Raji (cell line): ENCODE results near the gene ECE2.

Source experiments
- POLR2A ChIP-seq: IDR thresholded peaks from 2 replicates; pipeline ENCODE4 v1.6.1; 2011; ENCODE audit warnings: low read depth, low read length, control low read depth; ENCODE audit not compliant: insufficient read depth

ECE2 gene

GRCh38 chr3:184291044-184291737, 15.4 kb downstream of the ECE2 start:
- TF ChIP-seq POLR2A: no peak

DNA sequence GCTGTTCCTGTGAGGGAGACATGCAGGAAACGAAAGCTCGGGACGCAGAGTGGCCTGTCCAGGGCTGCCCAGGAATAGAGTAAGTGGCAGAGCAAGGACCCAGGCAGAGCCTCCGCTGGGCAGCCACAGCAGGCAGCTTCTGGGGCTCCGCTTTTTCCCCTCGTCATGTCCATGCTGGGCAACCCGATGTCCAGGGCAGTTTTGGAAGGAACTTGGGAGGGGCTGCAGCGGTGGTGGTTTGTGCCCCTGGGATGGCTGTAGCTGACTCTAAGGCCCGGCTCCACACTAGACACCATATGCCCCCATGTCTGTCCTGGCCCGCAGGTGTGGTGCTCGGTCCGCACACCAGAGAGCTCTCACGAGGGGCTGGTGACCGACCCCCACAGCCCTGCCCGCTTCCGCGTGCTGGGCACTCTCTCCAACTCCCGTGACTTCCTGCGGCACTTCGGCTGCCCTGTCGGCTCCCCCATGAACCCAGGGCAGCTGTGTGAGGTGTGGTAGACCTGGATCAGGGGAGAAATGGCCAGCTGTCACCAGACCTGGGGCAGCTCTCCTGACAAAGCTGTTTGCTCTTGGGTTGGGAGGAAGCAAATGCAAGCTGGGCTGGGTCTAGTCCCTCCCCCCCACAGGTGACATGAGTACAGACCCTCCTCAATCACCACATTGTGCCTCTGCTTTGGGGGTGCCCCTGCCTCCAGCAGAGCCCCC, 16.1 kb downstream of the ECE2 start:
- TF ChIP-seq POLR2A: no peak

GRCh38 chr3:184295771-184296170, 19.9 kb downstream of the ECE2 start:
- TF ChIP-seq POLR2A: no peak

DNA sequence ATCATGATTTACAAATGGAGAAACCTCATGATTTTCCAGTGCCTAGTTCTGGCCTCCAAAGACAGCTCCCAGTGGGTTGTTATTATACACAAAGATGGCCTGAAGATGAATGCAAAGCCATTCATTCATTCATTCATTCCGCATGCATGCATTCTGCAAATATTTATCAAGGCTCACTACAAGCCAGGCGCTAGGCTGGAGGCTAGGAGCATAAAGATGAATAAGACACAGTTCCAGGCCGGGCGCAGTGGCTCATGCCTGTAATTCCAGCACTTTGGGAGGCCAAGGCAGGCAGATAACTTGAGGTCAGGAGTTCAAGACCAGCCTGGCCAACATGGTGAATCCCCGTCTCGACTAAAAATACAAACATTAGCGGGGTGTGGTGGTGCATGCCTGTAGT, 20.8 kb downstream of the ECE2 start:
- no peak for TF ChIP-seq POLR2A

- TF ChIP-seq POLR2A: peak; percentile 83
These were observed 23.1 kb downstream of the ECE2 start, which contains the start of gene PSMD2 for GRCh38 chr3:184298759-184299487. Gene PSMD2, plus strand, starts transcription at chr3:184299241. Its CDS starts 26 bp downstream, at chr3:184299267.

DNA sequence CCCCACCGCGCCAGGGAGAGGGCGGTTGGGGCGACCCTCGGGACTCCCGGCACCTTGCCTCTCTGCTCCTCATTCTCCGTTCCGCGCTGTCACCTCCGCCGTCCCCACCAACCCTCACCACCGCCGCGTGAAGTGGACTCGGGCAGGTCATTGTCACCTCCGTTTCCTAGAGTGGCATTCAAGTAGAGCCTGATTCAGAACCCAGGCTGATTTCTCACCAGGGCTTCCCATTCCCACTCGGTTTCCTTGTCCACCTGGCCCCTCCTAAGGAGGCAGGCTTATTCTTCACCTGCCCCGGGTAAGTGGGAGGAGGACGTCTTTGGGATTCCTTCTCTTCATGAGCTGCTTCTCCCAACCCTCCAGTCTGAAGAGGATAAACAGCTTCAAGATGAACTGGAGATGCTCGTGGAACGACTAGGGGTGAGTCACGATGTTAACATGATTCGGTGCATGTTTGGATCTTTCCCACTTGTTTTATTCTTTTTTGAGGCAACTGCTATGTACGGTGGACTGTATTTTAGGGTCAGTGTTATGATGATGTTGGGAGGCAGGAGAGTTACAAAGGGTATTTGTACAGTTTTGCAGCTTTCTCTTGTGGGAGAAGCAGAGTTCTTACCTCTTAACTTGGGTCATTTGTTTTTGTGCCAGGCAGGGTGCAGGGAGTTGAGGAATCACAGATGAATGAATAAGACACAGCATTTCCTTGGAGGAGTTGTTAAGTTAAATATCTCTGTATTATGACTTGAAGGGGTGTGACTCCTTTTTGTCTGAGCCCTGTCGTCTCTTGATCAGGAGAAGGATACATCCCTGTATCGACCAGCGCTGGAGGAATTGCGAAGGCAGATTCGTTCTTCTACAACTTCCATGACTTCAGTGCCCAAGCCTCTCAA, 23.9 kb downstream of the ECE2 start:
- no peak for TF ChIP-seq POLR2A

DNA sequence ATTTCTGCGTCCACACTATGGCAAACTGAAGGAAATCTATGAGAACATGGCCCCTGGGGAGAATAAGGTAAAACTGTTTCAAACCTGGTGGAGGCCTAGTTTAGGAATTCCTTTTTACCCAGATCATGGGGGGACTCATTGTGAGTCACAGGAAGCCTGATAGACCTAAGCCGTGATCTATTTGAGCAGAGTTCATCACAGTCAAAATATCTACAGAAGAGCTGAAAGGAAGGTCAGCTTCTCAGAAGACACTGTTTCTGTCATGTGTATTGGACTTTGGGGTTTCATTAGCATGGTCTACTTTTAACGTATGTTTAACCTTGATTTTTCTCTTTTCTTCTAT, 24.5 kb downstream of the ECE2 start:
- no peak for TF ChIP-seq POLR2A

- no peak for TF ChIP-seq POLR2A
These were observed 29.8 kb downstream of the ECE2 start for GRCh38 chr3:184305577-184305976.

- no peak for TF ChIP-seq POLR2A
These were observed 30.6 kb downstream of the ECE2 start for GRCh38 chr3:184306341-184306972.

- no peak for TF ChIP-seq POLR2A
These were observed 32.1 kb downstream of the ECE2 start for GRCh38 chr3:184307915-184308314.

DNA sequence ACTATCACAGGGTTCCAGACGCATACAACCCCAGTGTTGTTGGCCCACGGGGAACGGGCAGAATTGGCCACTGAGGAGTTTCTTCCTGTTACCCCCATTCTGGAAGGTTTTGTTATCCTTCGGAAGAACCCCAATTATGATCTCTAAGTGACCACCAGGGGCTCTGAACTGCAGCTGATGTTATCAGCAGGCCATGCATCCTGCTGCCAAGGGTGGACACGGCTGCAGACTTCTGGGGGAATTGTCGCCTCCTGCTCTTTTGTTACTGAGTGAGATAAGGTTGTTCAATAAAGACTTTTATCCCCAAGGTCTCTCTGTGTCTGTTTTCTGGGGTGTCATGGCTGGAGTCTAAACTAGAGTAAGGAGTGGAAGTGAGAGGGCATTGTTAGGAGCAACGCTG, 32.9 kb downstream of the ECE2 start:
- TF ChIP-seq POLR2A: no peak

GRCh38 chr3:184311633-184312032, 35.8 kb downstream of the ECE2 start:
- TF ChIP-seq POLR2A: no peak

GRCh38 chr3:184314363-184314699, 38.5 kb downstream of the ECE2 start, which contains the start of gene EIF4G1:
Gene EIF4G1, plus strand, starts transcription at chr3:184314606. Its CDS starts 1,191 bp downstream, at chr3:184315797.
- peak; percentile 83 for TF ChIP-seq POLR2A

DNA sequence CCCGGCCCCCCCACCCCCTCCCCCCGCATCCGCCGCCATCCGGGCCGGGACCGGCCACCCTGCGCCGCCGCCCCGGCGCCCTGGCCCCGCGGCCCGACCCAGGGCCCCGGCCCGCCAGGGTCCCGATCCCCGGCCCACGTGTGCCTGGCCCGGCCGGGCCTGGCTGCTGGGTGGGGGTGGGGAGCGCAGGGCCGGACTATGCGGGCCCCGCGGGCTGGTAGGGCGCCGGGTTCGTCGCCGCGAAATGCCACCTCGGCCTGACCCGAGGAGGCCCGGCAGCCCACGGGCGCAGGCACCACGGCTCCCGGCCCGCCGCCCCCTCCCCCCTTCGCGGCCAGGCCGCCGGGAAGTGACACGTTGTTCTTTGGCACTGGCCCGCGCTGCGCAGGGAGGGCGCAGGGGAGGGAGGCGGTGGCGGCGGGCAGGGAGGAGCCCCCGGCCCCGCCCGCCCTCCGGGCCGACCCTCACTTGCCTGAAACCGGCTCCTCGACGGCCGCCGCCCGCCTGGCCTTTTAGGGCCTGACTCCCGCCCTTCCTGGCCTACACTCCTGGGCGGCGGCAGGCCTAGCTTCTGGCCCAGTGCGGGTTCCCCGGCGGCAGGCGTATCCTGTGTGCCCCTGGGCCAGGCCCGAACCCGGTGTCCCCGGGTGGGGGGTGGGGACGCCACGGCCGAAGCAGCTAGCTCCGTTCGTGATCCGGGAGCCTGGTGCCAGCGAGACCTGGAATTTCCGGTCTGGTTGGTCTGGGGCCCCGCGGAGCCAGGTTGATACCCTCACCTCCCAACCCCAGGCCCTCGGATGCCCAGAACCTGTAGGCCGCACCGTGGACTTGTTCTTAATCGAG, 39.1 kb downstream of the ECE2 start:
- TF ChIP-seq POLR2A: peak; percentile 0; the same call in 1 of the 2 replicates
